Suprapubic skin (tissue), 3 donors: ENCODE results near the gene CENPM.

ENCODE experiments used
- POLR2A ChIP-seq, 2 donors: fragments of 450-650 bp; IDR thresholded peaks; one replicate each; pipeline ENCODE4 v1.6.1; 2017; ENCODE audit warnings: antibody characterized with exemption in 2 of 2, mild to moderate bottlenecking in 2 of 2, moderate library complexity in 2 of 2
- TF ChIP-seq, protein P1 (sequence below), 2 donors: fragments of 200-600 bp in 1 of 2; fragments of 450-650 bp in 1 of 2; sonication (generic) in 1 of 2; IDR thresholded peaks; one replicate each; pipeline ENCODE4 v1.5.1; 2016 to 2019; ENCODE audit warnings: antibody characterized with exemption in 2 of 2, mild to moderate bottlenecking in 1 of 2, moderate library complexity in 1 of 2

- TF ChIP-seq, protein P1, sequence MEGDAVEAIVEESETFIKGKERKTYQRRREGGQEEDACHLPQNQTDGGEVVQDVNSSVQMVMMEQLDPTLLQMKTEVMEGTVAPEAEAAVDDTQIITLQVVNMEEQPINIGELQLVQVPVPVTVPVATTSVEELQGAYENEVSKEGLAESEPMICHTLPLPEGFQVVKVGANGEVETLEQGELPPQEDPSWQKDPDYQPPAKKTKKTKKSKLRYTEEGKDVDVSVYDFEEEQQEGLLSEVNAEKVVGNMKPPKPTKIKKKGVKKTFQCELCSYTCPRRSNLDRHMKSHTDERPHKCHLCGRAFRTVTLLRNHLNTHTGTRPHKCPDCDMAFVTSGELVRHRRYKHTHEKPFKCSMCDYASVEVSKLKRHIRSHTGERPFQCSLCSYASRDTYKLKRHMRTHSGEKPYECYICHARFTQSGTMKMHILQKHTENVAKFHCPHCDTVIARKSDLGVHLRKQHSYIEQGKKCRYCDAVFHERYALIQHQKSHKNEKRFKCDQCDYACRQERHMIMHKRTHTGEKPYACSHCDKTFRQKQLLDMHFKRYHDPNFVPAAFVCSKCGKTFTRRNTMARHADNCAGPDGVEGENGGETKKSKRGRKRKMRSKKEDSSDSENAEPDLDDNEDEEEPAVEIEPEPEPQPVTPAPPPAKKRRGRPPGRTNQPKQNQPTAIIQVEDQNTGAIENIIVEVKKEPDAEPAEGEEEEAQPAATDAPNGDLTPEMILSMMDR (IDR thresholded peaks at IDR 0.05) = no peak
- TF ChIP-seq POLR2A (IDR thresholded peaks at IDR 0.05) = no peak
These were observed 30.1 kb upstream of the CENPM start for GRCh38 chr22:41976961-41977566.
